Activated CD4-positive, alpha-beta T cell treated with anti-CD3 and anti-CD28 coated beads for 1 hour (primary cell): ENCODE measurements around the gene DNAH1.

Source experiments
- DNase-seq: peaks from one replicate; pipeline ENCODE4 v3.0.0-alpha.2; 2020

The DNAH1 gene

GRCh38 chr3:52291508-52292181 lies 24.5 kb upstream of the DNAH1 start:
- peak; percentile 26 for DNase-seq

- no peak for DNase-seq
Measured at GRCh38 chr3:52292247-52293065, 23.7 kb upstream of the DNAH1 start.

- no peak for DNase-seq
Measured at GRCh38 chr3:52293491-52294319, 22.4 kb upstream of the DNAH1 start.

- DNase-seq = no peak
Measured at GRCh38 chr3:52294320-52295150, 21.6 kb upstream of the DNAH1 start.

- DNase-seq = no peak
Measured at GRCh38 chr3:52295671-52296208, 20.4 kb upstream of the DNAH1 start.

- DNase-seq = no peak
Measured at GRCh38 chr3:52297242-52298148, 18.6 kb upstream of the DNAH1 start.

- DNase-seq = no peak
Measured at GRCh38 chr3:52298149-52299098, 17.7 kb upstream of the DNAH1 start.

- no peak for DNase-seq
Measured at GRCh38 chr3:52299247-52299878, 16.8 kb upstream of the DNAH1 start.

- no peak for DNase-seq
Measured at GRCh38 chr3:52299879-52300611, 16.1 kb upstream of the DNAH1 start.

- no peak for DNase-seq
Measured at GRCh38 chr3:52302426-52303145, 13.5 kb upstream of the DNAH1 start.

- DNase-seq = no peak
Measured at GRCh38 chr3:52303811-52304210, 12.3 kb upstream of the DNAH1 start.

- no peak for DNase-seq
Measured at GRCh38 chr3:52305926-52306325, 10.2 kb upstream of the DNAH1 start.

- no peak for DNase-seq
Measured at GRCh38 chr3:52306978-52307377, 9.1 kb upstream of the DNAH1 start.

- DNase-seq = no peak
Measured at GRCh38 chr3:52308308-52308707, 7.8 kb upstream of the DNAH1 start.

GRCh38 chr3:52310861-52311575 lies 5.1 kb upstream of the DNAH1 start:
- DNase-seq = no peak

- DNase-seq = no peak
Measured at GRCh38 chr3:52311576-52312119, 4.5 kb upstream of the DNAH1 start.

- no peak for DNase-seq
Measured at GRCh38 chr3:52313188-52313773, 2.8 kb upstream of the DNAH1 start.
